HG03280 (cell line): ENCODE data around the gene ITM2C.

Experiments
- ATAC-seq: cut with Tn5 transposase; IDR thresholded peaks from one replicate; pipeline ENCODE4 v1.9.1; 2021; ENCODE audit warnings: mild to moderate bottlenecking, moderate library complexity; ENCODE audit not compliant: unreplicated experiment

ITM2C gene

GRCh38 chr2:230849633-230850357, 14.9 kb upstream of the ITM2C start:
- ATAC-seq, result no peak

DNA sequence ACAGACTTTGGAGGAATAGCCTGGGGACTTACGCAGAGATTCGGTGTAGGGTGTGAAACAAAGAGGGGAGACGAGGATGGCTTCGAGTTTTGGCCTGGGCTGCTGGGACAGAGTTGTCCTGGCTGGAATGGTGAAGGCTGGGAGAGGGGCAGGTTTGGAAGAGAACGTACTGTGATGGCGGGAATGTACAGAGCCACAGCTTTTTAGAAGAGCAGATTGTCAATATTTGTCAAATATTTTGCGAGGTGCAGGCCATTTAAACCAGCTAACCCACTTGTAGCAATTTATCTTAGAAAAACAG, 14.4 kb upstream of the ITM2C start:
- no peak for ATAC-seq

- no peak for ATAC-seq
Measured at GRCh38 chr2:230852113-230852512, 12.6 kb upstream of the ITM2C start.

- no peak for ATAC-seq
Measured at GRCh38 chr2:230861552-230862255, 3.0 kb upstream of the ITM2C start.

- no peak for ATAC-seq
Measured at GRCh38 chr2:230862292-230862691, 2.5 kb upstream of the ITM2C start.

- no peak for ATAC-seq
Measured at GRCh38 chr2:230863031-230863430, 1.7 kb upstream of the ITM2C start.

DNA sequence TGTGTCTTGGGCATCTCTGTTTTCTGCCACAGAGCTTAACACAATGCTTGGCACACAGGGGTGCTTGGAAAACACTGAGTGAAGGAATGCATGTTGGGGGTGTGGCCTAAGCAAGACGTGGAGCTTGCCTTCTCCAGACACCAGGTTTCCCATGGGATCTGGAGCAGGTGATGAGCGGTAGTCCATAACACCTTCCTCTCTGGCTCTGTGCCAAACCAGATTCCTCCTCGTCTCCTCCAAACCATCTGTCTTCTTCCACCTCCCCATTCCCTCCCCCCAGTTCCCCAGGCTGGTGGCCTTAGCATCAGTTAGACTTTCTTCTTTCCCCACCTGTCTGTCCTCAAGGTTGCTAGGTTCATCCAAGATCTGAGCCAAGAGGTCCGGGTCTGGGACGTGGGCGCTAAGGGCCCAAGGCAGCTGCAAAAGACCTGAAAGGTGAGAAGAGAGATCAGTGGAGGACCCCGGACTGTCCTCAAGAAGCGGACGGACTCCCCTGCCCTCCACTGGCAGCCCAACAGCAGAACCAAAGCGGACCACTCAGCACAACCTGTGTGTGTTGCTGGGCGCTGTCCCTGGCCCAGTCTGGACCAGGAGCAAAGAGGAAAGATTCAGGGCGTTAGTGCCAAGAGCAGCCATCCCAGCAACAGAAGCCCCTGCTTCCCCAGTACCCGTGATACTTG, 1.2 kb upstream of the ITM2C start:
- no peak for ATAC-seq

- ATAC-seq, result no peak
Measured at GRCh38 chr2:230864122-230864604, 579 bp upstream of the ITM2C start.

DNA sequence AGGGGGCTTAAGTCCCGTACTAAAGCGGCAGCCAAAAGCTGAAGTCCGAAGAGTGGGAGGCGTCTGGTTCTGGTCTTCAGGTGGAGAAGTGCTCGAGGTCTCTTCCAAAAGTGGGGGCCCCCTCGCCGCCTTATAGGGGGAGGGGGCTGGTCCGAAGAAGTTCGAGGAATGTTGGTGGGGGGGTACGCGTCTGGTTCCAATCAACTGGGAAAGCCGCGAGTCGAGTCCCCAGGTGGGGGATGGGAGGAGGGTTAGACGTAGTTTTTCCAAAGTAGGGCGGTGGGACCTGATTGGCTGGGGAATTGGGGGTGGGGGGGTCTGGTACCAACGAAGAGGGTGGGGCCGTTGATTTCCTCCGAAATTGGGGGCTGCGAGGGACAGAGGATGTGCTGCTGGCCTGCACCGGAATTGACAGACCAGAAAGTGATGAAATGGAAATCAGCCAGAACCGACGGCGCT, 594 bp downstream of the ITM2C start:
- no peak for ATAC-seq

DNA sequence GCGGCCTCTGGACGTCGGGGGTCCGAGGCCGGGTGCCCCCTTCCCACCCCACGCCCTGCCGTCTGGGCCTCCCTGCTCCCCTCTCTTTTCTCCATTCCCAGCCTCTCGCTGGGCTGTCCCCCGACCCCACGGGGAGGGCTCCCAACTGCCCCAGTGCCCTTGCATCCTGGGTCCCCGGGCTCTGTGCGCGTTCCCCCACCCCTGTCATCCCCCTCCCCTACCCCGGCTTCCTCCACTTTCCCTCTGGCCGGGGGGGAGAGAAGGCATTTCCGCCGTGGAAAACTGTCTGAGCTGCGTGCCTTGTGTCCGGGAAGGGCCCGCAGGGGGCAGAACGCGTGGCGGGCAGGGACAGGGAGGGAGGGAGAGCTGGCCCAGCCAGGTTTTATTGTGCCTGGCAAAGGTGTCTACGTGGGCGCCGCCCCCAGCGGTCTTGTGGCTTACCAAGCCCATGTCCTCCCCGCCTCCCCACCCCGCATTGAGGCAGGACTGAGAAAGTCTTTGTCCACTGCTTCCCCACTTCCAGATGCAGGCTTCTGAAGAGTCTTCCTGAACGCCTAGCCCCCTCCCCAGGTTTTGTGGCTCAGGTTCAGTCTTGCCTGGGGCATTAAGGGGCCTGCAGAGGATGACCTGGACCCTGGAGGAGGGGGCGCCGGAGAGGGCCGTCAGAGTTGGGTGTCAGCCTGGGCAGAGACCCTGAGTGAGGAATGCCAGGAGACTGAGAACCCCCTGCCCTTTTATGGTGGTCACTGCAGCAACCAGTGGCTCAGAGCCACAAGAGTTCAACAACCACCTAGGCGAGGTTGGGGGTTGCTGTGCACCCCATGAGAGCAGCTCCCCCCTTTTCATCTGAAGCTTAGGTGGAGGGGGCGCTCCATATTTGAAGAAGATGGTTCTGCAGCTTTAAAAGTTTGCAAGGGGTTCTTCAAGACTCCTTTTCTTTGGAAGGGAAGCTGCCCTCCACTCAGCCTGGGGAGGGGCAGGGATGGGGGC, 1.3 kb downstream of the ITM2C start:
- ATAC-seq, result no peak

GRCh38 chr2:230866756-230867523, 2.2 kb downstream of the ITM2C start:
- ATAC-seq, result no peak

- no peak for ATAC-seq
Measured at GRCh38 chr2:230868161-230868946, 3.6 kb downstream of the ITM2C start.

- ATAC-seq, result no peak
Measured at GRCh38 chr2:230868947-230869913, 4.5 kb downstream of the ITM2C start.

DNA sequence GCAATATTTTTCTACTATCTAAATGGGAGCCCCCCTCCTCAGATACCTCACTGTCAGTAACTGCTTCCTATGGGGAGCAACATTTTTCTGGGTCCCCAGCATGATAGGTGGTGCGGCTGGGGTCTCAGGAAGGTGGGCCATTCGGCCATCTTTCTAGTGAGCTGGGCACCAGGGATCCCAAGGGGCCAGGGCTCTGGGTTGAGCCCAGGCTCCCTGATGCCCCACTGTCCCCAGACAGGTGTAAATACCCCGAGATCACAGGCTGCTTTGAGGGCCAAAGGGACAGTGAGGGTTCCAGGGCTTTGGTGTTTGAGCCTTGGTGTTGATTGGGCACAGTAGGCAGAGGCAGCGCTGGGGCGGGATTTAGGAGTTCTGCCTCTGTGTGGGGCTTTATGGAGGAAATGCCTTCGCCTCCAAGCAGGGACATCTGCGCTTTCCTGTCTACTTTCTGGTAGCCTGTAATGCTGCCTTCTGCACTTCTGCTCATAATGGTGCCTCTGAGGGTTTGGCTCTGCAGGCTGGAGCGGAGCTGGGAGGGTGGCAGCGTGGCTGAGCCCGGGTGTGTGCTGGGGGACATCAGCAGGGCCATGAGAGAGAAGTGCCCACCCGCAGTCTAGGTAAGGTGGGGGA, 5.3 kb downstream of the ITM2C start:
- no peak for ATAC-seq

GRCh38 chr2:230870544-230871360, 6.0 kb downstream of the ITM2C start:
- no peak for ATAC-seq

GRCh38 chr2:230871361-230872150, 6.8 kb downstream of the ITM2C start:
- no peak for ATAC-seq
